Immature natural killer cell (primary cell): ENCODE results near the gene DCLK2. TPM values are rescaled to one million over a fixed set of nuclear protein-coding genes. Genes with fewer than 3 reads are reported as not detected.

Experiments
- DNase-seq, 3 donors: peaks; one replicate each; pipeline ENCODE4 v3.0.0; 2022; ENCODE audit warnings: mixed read lengths in 1 of 3
- H3K27ac Mint-ChIP-seq, 6 donors: one replicate each; pipeline ENCODE4 v1.8.0; 2020; ENCODE audit warnings: mixed read lengths in 6 of 6, mild to moderate bottlenecking in 5 of 6, inconsistent platforms in 4 of 6, moderate library complexity in 3 of 6
- H3K27me3 Mint-ChIP-seq, 3 donors: one replicate each; pipeline ENCODE4 v1.8.0; 2020 to 2021; ENCODE audit warnings: low read depth in 3 of 3, mild to moderate bottlenecking in 3 of 3, mixed read lengths in 3 of 3, moderate library complexity in 3 of 3, inconsistent platforms in 1 of 3
- H3K36me3 Mint-ChIP-seq, 3 donors: one replicate each; pipeline ENCODE4 v1.8.0; 2020; ENCODE audit warnings: mixed read lengths in 3 of 3, inconsistent platforms in 2 of 3, mild to moderate bottlenecking in 2 of 3
- H3K4me1 Mint-ChIP-seq, 2 donors: one replicate each; pipeline ENCODE4 v1.8.0; 2020; ENCODE audit warnings: inconsistent platforms in 2 of 2, mild to moderate bottlenecking in 2 of 2, mixed read lengths in 2 of 2, moderate library complexity in 1 of 2
- H3K4me3 Mint-ChIP-seq, 5 donors: one replicate each; pipeline ENCODE4 v1.8.0; 2020; ENCODE audit warnings: mild to moderate bottlenecking in 5 of 5, mixed read lengths in 5 of 5, inconsistent platforms in 3 of 5, moderate library complexity in 3 of 5
- H3K9me3 Mint-ChIP-seq, 6 donors: one replicate each; pipeline ENCODE4 v1.8.0; 2020; ENCODE audit warnings: mild to moderate bottlenecking in 6 of 6, mixed read lengths in 6 of 6, inconsistent platforms in 4 of 6, moderate library complexity in 3 of 6
- polyA plus RNA-seq, 3 donors: library from polyadenylated mRNA; unstranded; fragments of 300-500 nt; fragmentation: Illumina TruSeq; gene quantifications; one replicate each; pipeline ENCODE4 v1.2.3, GENCODE V29; 2021

The DCLK2 gene
- polyA plus RNA-seq, 3 donors from 2014 or later: not detected

GRCh38 chr4:150218447-150218846 lies 140.2 kb downstream of the DCLK2 start:
- DNase-seq: no peak
- Mint-ChIP-seq H3K4me3 (no peak overlapping the region), H3K4me1 (no peaks in the 10 kb centered on the region), H3K27me3 (peaks cover 1 to 6% (median 4%) of the 10 kb centered on the region in 3 donors), H3K36me3 (no peaks in the 10 kb centered on the region), H3K27ac (no peak overlapping the region), H3K9me3 (no peaks in the 10 kb centered on the region)

GRCh38 chr4:150219841-150220240 lies 141.6 kb downstream of the DCLK2 start:
- no peaks in the 10 kb centered on the region for H3K36me3 Mint-ChIP-seq
- peaks cover 1 to 6% (median 2%) of the 10 kb centered on the region in 3 donors for H3K27me3 Mint-ChIP-seq
- no peak for DNase-seq
- H3K4me1 Mint-ChIP-seq: no peaks in the 10 kb centered on the region
- no peak overlapping the region for H3K4me3 Mint-ChIP-seq
- H3K9me3 Mint-ChIP-seq: no peaks in the 10 kb centered on the region
- no peak overlapping the region for H3K27ac Mint-ChIP-seq

- H3K36me3 Mint-ChIP-seq: no peaks in the 10 kb centered on the region
- H3K9me3 Mint-ChIP-seq: no peaks in the 10 kb centered on the region
- no peaks in the 10 kb centered on the region for H3K4me1 Mint-ChIP-seq
- no peak overlapping the region for H3K27ac Mint-ChIP-seq
- peaks cover 0 to 6% (median 5%) of the 10 kb centered on the region in 3 donors for H3K27me3 Mint-ChIP-seq
- no peak for DNase-seq
- no peak overlapping the region for H3K4me3 Mint-ChIP-seq
Observed at GRCh38 chr4:150224896-150225591, 146.8 kb downstream of the DCLK2 start.

GRCh38 chr4:150229520-150229919 lies 151.3 kb downstream of the DCLK2 start:
- Mint-ChIP-seq H3K9me3 (peaks cover 0 to 2% (median 0%) of the 10 kb centered on the region in 6 donors), H3K27me3 (peaks cover 0 to 5% (median 2%) of the 10 kb centered on the region in 3 donors), H3K27ac (no peak overlapping the region), H3K4me3 (no peak overlapping the region), H3K4me1 (no peaks in the 10 kb centered on the region), H3K36me3 (no peaks in the 10 kb centered on the region)
- DNase-seq: no peak

GRCh38 chr4:150230561-150230960 lies 152.3 kb downstream of the DCLK2 start:
- no peak overlapping the region for H3K4me3 Mint-ChIP-seq
- DNase-seq: no peak
- no peaks in the 10 kb centered on the region for H3K4me1 Mint-ChIP-seq
- H3K27ac Mint-ChIP-seq: no peak overlapping the region
- peaks cover 0 to 2% (median 0%) of the 10 kb centered on the region in 6 donors for H3K9me3 Mint-ChIP-seq
- peaks cover 0 to 5% (median 2%) of the 10 kb centered on the region in 3 donors for H3K27me3 Mint-ChIP-seq
- H3K36me3 Mint-ChIP-seq: no peaks in the 10 kb centered on the region

GRCh38 chr4:150231107-150231770 lies 153.0 kb downstream of the DCLK2 start:
- peaks cover 0 to 5% (median 2%) of the 10 kb centered on the region in 3 donors for H3K27me3 Mint-ChIP-seq

GRCh38 chr4:150232029-150232428 lies 153.8 kb downstream of the DCLK2 start:
- no peak overlapping the region for H3K27ac Mint-ChIP-seq

More at GRCh38 chr4:150231107-150231770, 153.0 kb downstream of the DCLK2 start:
- Mint-ChIP-seq H3K4me3 (no peak overlapping the region), H3K36me3 (no peaks in the 10 kb centered on the region), H3K9me3 (peaks cover 0 to 2% (median 0%) of the 10 kb centered on the region in 6 donors), H3K27ac (no peak overlapping the region), H3K4me1 (no peaks in the 10 kb centered on the region)
- no peak for DNase-seq

GRCh38 chr4:150234246-150234645 lies 156.0 kb downstream of the DCLK2 start:
- Mint-ChIP-seq H3K27me3 (peaks cover 0 to 1% (median 0%) of the 10 kb centered on the region in 3 donors), H3K9me3 (peaks cover 0 to 2% (median 0%) of the 10 kb centered on the region in 6 donors), H3K4me3 (no peak overlapping the region), H3K36me3 (no peaks in the 10 kb centered on the region), H3K27ac (no peak overlapping the region), H3K4me1 (no peaks in the 10 kb centered on the region)
- DNase-seq: no peak

More at GRCh38 chr4:150232029-150232428, 153.8 kb downstream of the DCLK2 start:
- Mint-ChIP-seq H3K36me3 (no peaks in the 10 kb centered on the region), H3K4me1 (no peaks in the 10 kb centered on the region), H3K9me3 (peaks cover 0 to 2% (median 0%) of the 10 kb centered on the region in 6 donors), H3K4me3 (no peak overlapping the region), H3K27me3 (peaks cover 0 to 5% (median 2%) of the 10 kb centered on the region in 3 donors)
- no peak for DNase-seq

GRCh38 chr4:150235317-150235716 lies 157.1 kb downstream of the DCLK2 start:
- Mint-ChIP-seq H3K27me3 (no peaks in the 10 kb centered on the region), H3K27ac (no peak overlapping the region), H3K36me3 (no peaks in the 10 kb centered on the region), H3K4me1 (no peaks in the 10 kb centered on the region), H3K4me3 (no peak overlapping the region), H3K9me3 (peaks cover 0 to 2% (median 0%) of the 10 kb centered on the region in 6 donors)
- DNase-seq: no peak

- H3K27ac Mint-ChIP-seq: no peak overlapping the region
- peaks cover 0 to 2% (median 0%) of the 10 kb centered on the region in 6 donors for H3K9me3 Mint-ChIP-seq
- no peaks in the 10 kb centered on the region for H3K4me1 Mint-ChIP-seq
- DNase-seq: no peak
- no peaks in the 10 kb centered on the region for H3K36me3 Mint-ChIP-seq
- H3K27me3 Mint-ChIP-seq: no peaks in the 10 kb centered on the region
- H3K4me3 Mint-ChIP-seq: no peak overlapping the region
Observed at GRCh38 chr4:150235808-150236271, 157.6 kb downstream of the DCLK2 start.

GRCh38 chr4:150236626-150237025 lies 158.4 kb downstream of the DCLK2 start:
- H3K9me3 Mint-ChIP-seq: peaks cover 0 to 2% (median 0%) of the 10 kb centered on the region in 6 donors
- H3K4me1 Mint-ChIP-seq: no peaks in the 10 kb centered on the region
- peaks cover 0 to 2% (median 0%) of the 10 kb centered on the region in 3 donors for H3K27me3 Mint-ChIP-seq
- no peaks in the 10 kb centered on the region for H3K36me3 Mint-ChIP-seq
- no peak overlapping the region for H3K27ac Mint-ChIP-seq
- DNase-seq: no peak
- no peak overlapping the region for H3K4me3 Mint-ChIP-seq

GRCh38 chr4:150237110-150237872 lies 159.0 kb downstream of the DCLK2 start:
- H3K27me3 Mint-ChIP-seq: peaks cover 0 to 2% (median 0%) of the 10 kb centered on the region in 3 donors
- no peak for DNase-seq
- peaks cover 0 to 2% (median 0%) of the 10 kb centered on the region in 6 donors for H3K9me3 Mint-ChIP-seq
- no peaks in the 10 kb centered on the region for H3K36me3 Mint-ChIP-seq
- no peak overlapping the region for H3K27ac Mint-ChIP-seq
- no peaks in the 10 kb centered on the region for H3K4me1 Mint-ChIP-seq
- H3K4me3 Mint-ChIP-seq: no peak overlapping the region

GRCh38 chr4:150238591-150238990 lies 160.3 kb downstream of the DCLK2 start:
- H3K9me3 Mint-ChIP-seq: no peaks in the 10 kb centered on the region
- H3K4me3 Mint-ChIP-seq: no peak overlapping the region
- H3K27ac Mint-ChIP-seq: no peak overlapping the region
- peaks cover 0 to 2% (median 0%) of the 10 kb centered on the region in 3 donors for H3K27me3 Mint-ChIP-seq
- H3K36me3 Mint-ChIP-seq: no peaks in the 10 kb centered on the region
- H3K4me1 Mint-ChIP-seq: no peaks in the 10 kb centered on the region
- DNase-seq: no peak

- Mint-ChIP-seq H3K36me3 (no peaks in the 10 kb centered on the region), H3K9me3 (no peaks in the 10 kb centered on the region), H3K4me1 (no peaks in the 10 kb centered on the region), H3K4me3 (no peak overlapping the region), H3K27me3 (peaks cover 0 to 2% (median 1%) of the 10 kb centered on the region in 3 donors), H3K27ac (no peak overlapping the region)
- DNase-seq: no peak
Observed at GRCh38 chr4:150240011-150240410, 161.8 kb downstream of the DCLK2 start.
